RWPE2 (cell line): ENCODE measurements around the gene TSPAN19.
A peak's percentile ranks its signal among the peaks of the same experiment; 100 is the strongest.

Experiments used
- ATAC-seq: fragments of 200-7000 bp; cut with Tn5 transposase; 3 replicates; pipeline ENCODE4 v1.9.1; 2021; ENCODE audit warnings: low read depth
- DNase-seq: peaks from one replicate; pipeline ENCODE4 v3.0.0-alpha.2; 2020; ENCODE audit warnings: low spot score
- H3K27ac ChIP-seq: fragments of 450-650 bp; 2 replicates; pipeline ENCODE4 v1.5.1; 2017; ENCODE audit warnings: mild to moderate bottlenecking; ENCODE audit not compliant: poor library complexity, severe bottlenecking
- H3K27me3 ChIP-seq: fragments of 250-450 bp; sonication (Bioruptor Pico); 2 replicates; pipeline ENCODE4 v1.5.1; 2021; ENCODE audit warnings: mild to moderate bottlenecking, moderate library complexity; ENCODE audit not compliant: insufficient read depth, poor library complexity, severe bottlenecking
- H3K36me3 ChIP-seq: fragments of 250-450 bp; sonication (Bioruptor Pico); 2 replicates; pipeline ENCODE4 v1.5.1; 2020; ENCODE audit warnings: low read depth, mild to moderate bottlenecking, moderate library complexity
- H3K4me1 ChIP-seq: fragments of 250-450 bp; sonication (Bioruptor Pico); 2 replicates; pipeline ENCODE4 v1.5.1; 2021; ENCODE audit warnings: mild to moderate bottlenecking, moderate library complexity; ENCODE audit not compliant: insufficient read depth, poor library complexity, severe bottlenecking
- H3K4me3 ChIP-seq: fragments of 250-450 bp; sonication (Bioruptor Pico); 2 replicates; pipeline ENCODE4 v1.5.1; 2021; ENCODE audit warnings: mild to moderate bottlenecking, moderate library complexity; ENCODE audit not compliant: severe bottlenecking
- H3K9me3 ChIP-seq: fragments of 250-450 bp; sonication (Bioruptor Pico); 2 replicates; pipeline ENCODE4 v1.5.1; 2021; ENCODE audit warnings: mild to moderate bottlenecking, moderate library complexity; ENCODE audit not compliant: severe bottlenecking
- TF ChIP-seq, protein P1 (sequence below): fragments of 450-650 bp; IDR thresholded peaks from one replicate; pipeline ENCODE4 v1.5.1; 2017; ENCODE audit warnings: mild to moderate bottlenecking, moderate library complexity; ENCODE audit not compliant: poor library complexity, severe bottlenecking

TSPAN19 gene

GRCh38 chr12:85036234-85036707 is at the start of gene TSPAN19, which contains the start of gene LRRIQ1:
Gene TSPAN19 (minus strand): TSS chr12:85036277. CDS start chr12:85029946, 6,331 bp downstream.
Gene LRRIQ1 (plus strand): TSS chr12:85036351. CDS start chr12:85038177, 1,826 bp downstream.
- Histone ChIP-seq H3K4me1 (peaks cover 7% of the 10 kb centered on the region), H3K27ac (no peak within 1 kb of the TSS), H3K9me3 (no peaks in the 10 kb centered on the region), H3K36me3 (no peaks in the 10 kb centered on the region), H3K27me3 (no peaks in the 10 kb centered on the region), H3K4me3 (peak within 1 kb of the TSS; percentile 61)
- TF ChIP-seq, protein P1, sequence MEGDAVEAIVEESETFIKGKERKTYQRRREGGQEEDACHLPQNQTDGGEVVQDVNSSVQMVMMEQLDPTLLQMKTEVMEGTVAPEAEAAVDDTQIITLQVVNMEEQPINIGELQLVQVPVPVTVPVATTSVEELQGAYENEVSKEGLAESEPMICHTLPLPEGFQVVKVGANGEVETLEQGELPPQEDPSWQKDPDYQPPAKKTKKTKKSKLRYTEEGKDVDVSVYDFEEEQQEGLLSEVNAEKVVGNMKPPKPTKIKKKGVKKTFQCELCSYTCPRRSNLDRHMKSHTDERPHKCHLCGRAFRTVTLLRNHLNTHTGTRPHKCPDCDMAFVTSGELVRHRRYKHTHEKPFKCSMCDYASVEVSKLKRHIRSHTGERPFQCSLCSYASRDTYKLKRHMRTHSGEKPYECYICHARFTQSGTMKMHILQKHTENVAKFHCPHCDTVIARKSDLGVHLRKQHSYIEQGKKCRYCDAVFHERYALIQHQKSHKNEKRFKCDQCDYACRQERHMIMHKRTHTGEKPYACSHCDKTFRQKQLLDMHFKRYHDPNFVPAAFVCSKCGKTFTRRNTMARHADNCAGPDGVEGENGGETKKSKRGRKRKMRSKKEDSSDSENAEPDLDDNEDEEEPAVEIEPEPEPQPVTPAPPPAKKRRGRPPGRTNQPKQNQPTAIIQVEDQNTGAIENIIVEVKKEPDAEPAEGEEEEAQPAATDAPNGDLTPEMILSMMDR, result no peak
- ATAC-seq (peak; percentile 95), DNase-seq (peak; percentile 78)

GRCh38 chr12:85085066-85085465 is 49.0 kb upstream of the TSPAN19 start:
- TF ChIP-seq, protein P1, result no peak
- Histone ChIP-seq H3K9me3 (no peaks in the 10 kb centered on the region), H3K27me3 (no peaks in the 10 kb centered on the region), H3K4me1 (no peaks in the 10 kb centered on the region), H3K27ac (no peak overlapping the region), H3K36me3 (no peaks in the 10 kb centered on the region), H3K4me3 (no peak overlapping the region)
- ATAC-seq, result no peak
- no peak for DNase-seq

DNA sequence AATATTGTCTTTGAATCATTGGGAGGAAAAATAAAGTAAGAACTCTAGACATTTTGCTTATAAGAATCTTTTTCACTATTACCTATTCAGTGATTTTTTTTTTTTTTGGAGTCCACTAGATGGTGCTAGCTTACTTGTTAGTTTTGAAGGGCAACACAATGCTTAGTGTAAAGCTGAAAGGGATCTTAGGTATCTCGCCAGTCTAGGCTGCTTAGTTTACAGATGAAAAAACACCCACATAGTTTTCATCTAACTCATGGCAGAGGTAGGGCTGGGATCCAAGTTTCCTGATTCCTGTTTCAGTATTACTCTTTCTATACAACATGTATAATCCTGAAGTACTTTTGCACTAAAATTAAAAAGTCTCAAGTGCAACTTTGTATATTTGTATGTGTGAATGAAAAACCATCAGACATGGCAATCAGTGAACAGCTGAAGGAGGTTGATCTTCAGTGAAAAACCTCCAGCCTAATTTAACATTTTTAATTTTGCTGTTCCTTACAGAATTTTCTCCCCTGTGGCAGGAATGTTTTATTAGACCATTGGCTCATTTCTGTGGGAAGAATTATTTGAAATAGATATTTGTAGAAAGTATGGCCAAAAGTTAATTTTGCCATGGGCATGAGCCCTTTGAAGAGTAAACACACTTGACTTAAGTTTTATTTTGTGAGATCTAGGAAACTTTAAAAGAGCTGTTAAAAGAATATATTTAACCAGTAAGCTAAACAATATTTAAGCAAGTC is 40.8 kb upstream of the TSPAN19 start:
- Histone ChIP-seq H3K27ac (no peak overlapping the region), H3K27me3 (no peaks in the 10 kb centered on the region), H3K9me3 (no peaks in the 10 kb centered on the region), H3K4me3 (no peak overlapping the region), H3K4me1 (peaks cover 5% of the 10 kb centered on the region), H3K36me3 (no peaks in the 10 kb centered on the region)
- TF ChIP-seq, protein P1, result peak; percentile 90
- ATAC-seq (peak; percentile 100), DNase-seq (no peak)

- H3K4me1 ChIP-seq, result peaks cover 5% of the 10 kb centered on the region
- ATAC-seq (no peak), DNase-seq (no peak)
- H3K27ac ChIP-seq, result no peak overlapping the region
- TF ChIP-seq, protein P1, result no peak
- no peak overlapping the region for H3K4me3 ChIP-seq
- no peaks in the 10 kb centered on the region for H3K36me3 ChIP-seq
- no peaks in the 10 kb centered on the region for H3K9me3 ChIP-seq
- H3K27me3 ChIP-seq, result no peaks in the 10 kb centered on the region
Measured at GRCh38 chr12:85072826-85073225, 36.7 kb upstream of the TSPAN19 start.

DNA sequence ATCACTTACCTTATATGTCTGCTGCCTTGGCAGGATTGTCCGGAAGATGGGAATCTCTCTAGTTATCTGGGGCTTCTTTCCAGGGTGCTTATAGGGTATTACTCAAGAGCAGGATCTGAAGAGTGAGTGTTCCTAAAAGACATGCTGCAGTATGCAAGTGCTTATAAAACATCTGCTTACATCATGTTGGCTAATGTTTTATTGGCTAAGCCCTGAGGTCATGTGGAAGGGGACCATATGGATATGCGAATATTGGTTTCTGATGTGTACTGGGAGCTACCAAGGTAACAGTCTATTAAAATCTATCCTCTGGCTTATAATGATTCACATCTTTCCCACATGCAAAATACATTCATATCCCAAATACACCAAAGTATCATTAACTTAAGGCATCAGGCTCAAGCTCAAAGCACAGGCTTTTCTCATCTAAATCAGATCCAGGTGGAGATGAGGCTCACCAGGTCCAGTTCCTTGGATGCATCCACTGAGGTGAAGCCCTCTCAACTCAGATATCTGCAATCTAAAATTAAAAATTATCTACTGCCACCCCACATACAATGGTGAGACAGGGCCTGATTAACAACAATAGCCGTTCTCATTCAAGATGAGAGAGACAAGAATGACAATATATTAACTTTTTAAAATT is 29.9 kb upstream of the TSPAN19 start:
- no peak for ATAC-seq

More for the DNA sequence above, 29.9 kb upstream of the TSPAN19 start:
- Histone ChIP-seq H3K4me3 (no peak overlapping the region), H3K36me3 (no peaks in the 10 kb centered on the region), H3K27me3 (no peaks in the 10 kb centered on the region), H3K9me3 (no peaks in the 10 kb centered on the region), H3K27ac (no peak overlapping the region), H3K4me1 (no peaks in the 10 kb centered on the region)
- TF ChIP-seq, protein P1, result no peak
- DNase-seq, result no peak
